Upper lobe of left lung (tissue), 4 donors: Measurements from ENCODE around the gene SEMA5A.

Source experiments
- CTCF ChIP-seq, 6 experiments: fragments of 450-650 bp in 4 of 6; fragments of 200-600 bp in 2 of 6; sonication (generic) in 2 of 6; IDR thresholded peaks; one replicate each; pipeline ENCODE4 v1.5.1; 2016 to 2019; ENCODE audit warnings: antibody characterized with exemption in 6 of 6
- EP300 ChIP-seq, 4 donors: sonication (generic); formaldehyde crosslinking; IDR thresholded peaks; one replicate each; pipeline ENCODE4 v1.5.1; 2017; ENCODE audit warnings: antibody characterized with exemption in 4 of 4, control low read depth in 2 of 4
- POLR2A ChIP-seq, 4 donors: fragments of 450-650 bp; IDR thresholded peaks; one replicate each; pipeline ENCODE4 v1.5.1; 2016 to 2017; ENCODE audit warnings: antibody characterized with exemption in 4 of 4, mild to moderate bottlenecking in 2 of 4
- POLR2AphosphoS5 ChIP-seq, 2 donors: sonication (generic); formaldehyde crosslinking; IDR thresholded peaks; one replicate each; pipeline ENCODE4 v1.5.1; 2017; ENCODE audit warnings: antibody characterized with exemption in 2 of 2

GRCh38 chr5:9034649-9035048 is 511.2 kb downstream of the SEMA5A start:
- TF ChIP-seq CTCF (IDR thresholded peaks at IDR 0.05) (no peak), POLR2A (IDR thresholded peaks at IDR 0.05) (no peak), EP300 (IDR thresholded peaks at IDR 0.05) (no peak), POLR2AphosphoS5 (IDR thresholded peaks at IDR 0.05) (no peak)
